ENCODE data around the gene STK35. TPM values are rescaled to one million over a fixed set of nuclear protein-coding genes. Genes with fewer than 3 reads are reported as not detected.

The STK35 gene
- polyA plus RNA-seq, 1 donor from 2014 or later = 10.8 TPM

- TF ChIP-seq POLR2AphosphoS5 (IDR thresholded peaks at IDR 0.05) (no peak), REST (IDR thresholded peaks at IDR 0.05; ENCODE audit: borderline replicate concordance) (no peak), MXI1 (conservative IDR thresholded peaks at IDR 0.05; ENCODE audit: poor library complexity, severe bottlenecking) (no peak), TAF1 (IDR thresholded peaks at IDR 0.05; ENCODE audit: low read depth) (no peak), RAD21 (conservative IDR thresholded peaks at IDR 0.05) (no peak), CTCF (IDR thresholded peaks at IDR 0.05; ENCODE audit: poor library complexity, severe bottlenecking) (no peak), SMC3 (conservative IDR thresholded peaks at IDR 0.05; ENCODE audit: poor library complexity) (no peak), EZH2 (IDR thresholded peaks at IDR 0.05; ENCODE audit: borderline replicate concordance, insufficient read depth, low read length, poor library complexity, severe bottlenecking) (no peak), EP300 (conservative IDR thresholded peaks at IDR 0.05; ENCODE audit: poor library complexity, severe bottlenecking) (no peak)
- Histone ChIP-seq H2AFZ (ENCODE audit: low read depth, low read length) (no peak overlapping the region), H3K4me3 (ENCODE audit: low read length) (no peak overlapping the region), H3K27me3 (ENCODE audit: insufficient read depth, low read depth, low read length) (no peaks in the 10 kb centered on the region), H3K4me2 (ENCODE audit: low read length) (no peak overlapping the region), H3K9me3 (ENCODE audit: low read length) (no peaks in the 10 kb centered on the region), H3F3A (ENCODE audit: insufficient read depth, low read length, poor library complexity, severe bottlenecking) (no peaks in the 10 kb centered on the region), H3K9ac (ENCODE audit: low read length) (no peak overlapping the region), H3K36me3 (ENCODE audit: insufficient read depth, low read length) (no peaks in the 10 kb centered on the region), H3K79me2 (replicated peaks; ENCODE audit: insufficient read depth, low read length) (no peaks in the 10 kb centered on the region), H4K20me1 (ENCODE audit: insufficient read depth) (no peaks in the 10 kb centered on the region), H3K9me2 (ENCODE audit: insufficient read depth, low read length) (no peaks in the 10 kb centered on the region), H3K27ac (ENCODE audit: low read length) (no peak overlapping the region)
These were observed 54.6 kb downstream of the STK35 start for GRCh38 chr20:2156224-2156623.

- Histone ChIP-seq H3K9me2 (ENCODE audit: insufficient read depth, low read length) (no peaks in the 10 kb centered on the region), H2AFZ (ENCODE audit: low read depth, low read length) (no peak overlapping the region), H4K20me1 (ENCODE audit: insufficient read depth) (no peaks in the 10 kb centered on the region), H3K79me2 (replicated peaks; ENCODE audit: insufficient read depth, low read length) (no peaks in the 10 kb centered on the region), H3F3A (ENCODE audit: insufficient read depth, low read length, poor library complexity, severe bottlenecking) (no peaks in the 10 kb centered on the region), H3K36me3 (ENCODE audit: insufficient read depth, low read length) (no peaks in the 10 kb centered on the region), H3K9ac (ENCODE audit: low read length) (no peak overlapping the region), H3K4me2 (ENCODE audit: low read length) (no peak overlapping the region), H3K9me3 (ENCODE audit: low read length) (no peaks in the 10 kb centered on the region), H3K4me3 (ENCODE audit: low read length) (no peak overlapping the region), H3K27ac (ENCODE audit: low read length) (no peak overlapping the region), H3K27me3 (ENCODE audit: insufficient read depth, low read depth, low read length) (no peaks in the 10 kb centered on the region)
- TF ChIP-seq POLR2AphosphoS5 (IDR thresholded peaks at IDR 0.05) (no peak), REST (IDR thresholded peaks at IDR 0.05; ENCODE audit: borderline replicate concordance) (no peak), EZH2 (IDR thresholded peaks at IDR 0.05; ENCODE audit: borderline replicate concordance, insufficient read depth, low read length, poor library complexity, severe bottlenecking) (no peak), MXI1 (conservative IDR thresholded peaks at IDR 0.05; ENCODE audit: poor library complexity, severe bottlenecking) (no peak), TAF1 (IDR thresholded peaks at IDR 0.05; ENCODE audit: low read depth) (no peak), RAD21 (conservative IDR thresholded peaks at IDR 0.05) (no peak)
These were observed 55.3 kb downstream of the STK35 start for GRCh38 chr20:2156666-2157624.

All from neural cell (in vitro differentiated cells).